Activated CD4-positive, alpha-beta T cell treated with anti-CD3 and anti-CD28 coated beads, Interleukin-10, Interleukin-2, amounts not matched to agents 100 ng/mL and 50 ng/mL, durations not matched to agents 16 hours and 8 hours (primary cell): ENCODE results near the gene TNFRSF18.

Experiments
- DNase-seq: peaks from one replicate; pipeline ENCODE4 v3.0.0-alpha.2; 2020

TNFRSF18 gene

DNA sequence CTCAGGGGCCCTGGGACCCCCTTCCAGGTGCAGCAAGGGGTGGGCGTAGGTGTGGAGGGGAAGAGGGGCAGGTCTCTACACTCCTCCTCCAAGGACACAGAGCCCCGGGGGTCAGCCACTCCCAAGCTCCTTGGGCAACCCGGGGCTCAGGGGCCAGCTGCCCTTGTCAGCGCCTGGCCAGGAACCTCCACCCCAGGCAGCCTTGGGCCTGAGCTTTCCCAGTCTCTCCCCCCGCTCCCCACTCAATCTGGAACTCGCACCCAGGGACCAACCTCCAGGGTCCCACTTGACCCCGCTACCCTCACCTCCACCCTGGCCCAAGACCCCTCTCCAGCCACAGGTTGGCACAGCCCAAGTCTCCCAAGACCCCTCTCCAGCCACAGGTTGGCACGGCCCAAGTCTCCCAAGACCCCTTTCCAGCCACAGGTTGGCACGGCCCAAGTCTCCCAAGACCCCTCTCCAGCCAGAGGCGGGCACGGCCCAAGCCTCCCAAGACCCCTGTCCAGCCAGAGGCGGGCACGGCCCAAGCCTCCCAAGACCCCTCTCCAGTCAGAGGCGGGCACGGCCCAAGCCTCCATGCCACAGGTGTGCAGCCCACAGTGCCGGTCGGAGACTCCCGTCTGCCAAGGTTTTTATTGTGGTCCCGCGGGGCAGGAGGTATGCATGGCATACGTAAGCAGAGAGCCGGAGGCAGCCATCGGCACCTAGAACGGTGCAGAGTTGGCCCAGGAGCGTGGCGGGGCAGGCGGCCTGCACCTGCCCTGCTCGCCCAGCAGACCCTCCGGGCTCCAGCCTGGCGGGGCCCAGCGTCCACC, 4.5 kb upstream of the TNFRSF18 start:
- DNase-seq: no peak

GRCh38 chr1:1208713-1209433, 2.5 kb upstream of the TNFRSF18 start:
- peak; percentile 44 for DNase-seq

- DNase-seq: no peak
Observed at GRCh38 chr1:1207571-1207892, 1.1 kb upstream of the TNFRSF18 start.

DNA sequence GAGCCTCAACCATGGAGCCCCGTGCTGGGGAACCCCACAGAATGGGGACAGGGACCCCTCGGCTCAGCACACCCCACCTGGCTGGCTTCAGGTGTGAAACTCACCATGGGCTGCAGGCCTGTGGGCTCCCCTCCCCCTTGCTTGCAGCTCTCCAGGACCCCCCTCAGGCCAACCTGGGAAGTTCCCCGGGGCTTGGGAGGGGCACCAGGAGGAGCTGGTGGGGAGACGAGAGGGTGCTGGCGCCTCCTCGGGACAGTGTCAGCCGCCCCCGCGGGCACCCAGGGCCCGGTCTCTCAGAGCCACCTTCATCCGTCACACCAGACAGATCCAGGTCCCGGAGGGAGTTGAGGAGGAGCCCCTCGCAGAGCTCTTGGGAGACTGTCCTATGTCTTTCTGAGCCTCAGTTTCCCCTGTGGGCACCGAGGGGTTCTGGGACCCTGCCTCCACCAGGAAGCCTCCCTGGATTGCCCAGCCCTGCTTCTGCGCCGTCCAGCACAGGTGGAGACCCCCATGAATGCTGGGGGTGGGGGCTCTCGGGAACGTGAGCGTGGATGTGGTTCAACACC, 657 bp upstream of the TNFRSF18 start:
- no peak for DNase-seq

DNA sequence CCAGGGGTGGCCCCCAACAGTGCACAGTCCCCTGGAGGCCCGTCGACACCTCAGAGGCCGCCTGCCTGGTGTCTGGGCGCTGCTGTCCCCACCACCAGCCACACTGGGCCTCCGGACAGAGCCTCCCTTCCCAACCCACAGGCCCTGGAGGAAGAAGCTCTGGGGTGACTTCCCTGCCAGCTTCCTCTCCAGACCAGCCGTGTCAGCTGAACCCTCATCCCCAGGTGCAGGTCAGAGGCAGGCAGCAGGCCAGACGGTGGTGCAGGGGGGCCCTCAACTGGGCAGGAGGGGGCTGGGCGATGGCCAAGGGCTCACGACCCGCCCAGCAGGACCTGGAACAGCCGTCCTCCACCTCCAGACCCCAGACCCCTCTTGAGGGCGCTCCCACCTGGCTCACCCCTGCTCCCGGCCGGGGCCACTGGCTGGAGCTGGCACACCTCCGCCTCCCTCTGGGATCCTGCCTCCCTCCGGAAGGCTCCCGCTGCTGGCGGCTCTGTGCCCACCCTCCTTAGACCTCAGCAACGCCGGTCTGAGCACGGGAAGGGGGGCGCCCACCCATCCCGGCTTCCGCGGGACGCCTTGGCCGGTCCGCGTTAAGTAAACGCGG, 520 bp downstream of the TNFRSF18 start:
- no peak for DNase-seq

- DNase-seq: no peak
Observed at GRCh38 chr1:1204998-1205768, 1.2 kb downstream of the TNFRSF18 start.

DNA sequence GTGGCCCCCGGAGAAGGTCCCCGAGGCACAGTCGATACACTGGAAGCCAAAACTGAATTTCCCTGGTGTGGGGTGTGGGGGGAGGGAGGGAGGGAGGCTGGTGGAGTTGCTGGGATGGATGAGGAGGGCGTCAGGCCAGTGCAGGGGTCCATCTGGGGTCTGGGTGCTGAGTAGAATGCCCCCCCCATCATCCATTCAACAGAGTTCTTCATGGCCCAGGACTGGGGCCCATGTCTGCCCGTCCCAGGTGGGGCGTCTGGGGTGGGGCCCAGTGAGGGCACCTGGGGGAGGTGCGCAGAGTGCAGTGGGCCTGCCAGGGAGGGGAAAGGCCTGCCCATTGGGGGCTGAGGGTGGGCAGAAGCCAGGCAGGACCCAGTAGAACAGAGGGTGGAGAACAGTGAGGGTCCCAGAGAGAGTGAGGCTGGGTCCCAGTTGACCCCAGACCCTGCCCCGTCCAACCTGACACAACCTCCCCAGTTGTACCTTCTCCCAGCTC, 1.9 kb downstream of the TNFRSF18 start:
- no peak for DNase-seq

GRCh38 chr1:1203561-1204424, 2.6 kb downstream of the TNFRSF18 start:
- no peak for DNase-seq

DNA sequence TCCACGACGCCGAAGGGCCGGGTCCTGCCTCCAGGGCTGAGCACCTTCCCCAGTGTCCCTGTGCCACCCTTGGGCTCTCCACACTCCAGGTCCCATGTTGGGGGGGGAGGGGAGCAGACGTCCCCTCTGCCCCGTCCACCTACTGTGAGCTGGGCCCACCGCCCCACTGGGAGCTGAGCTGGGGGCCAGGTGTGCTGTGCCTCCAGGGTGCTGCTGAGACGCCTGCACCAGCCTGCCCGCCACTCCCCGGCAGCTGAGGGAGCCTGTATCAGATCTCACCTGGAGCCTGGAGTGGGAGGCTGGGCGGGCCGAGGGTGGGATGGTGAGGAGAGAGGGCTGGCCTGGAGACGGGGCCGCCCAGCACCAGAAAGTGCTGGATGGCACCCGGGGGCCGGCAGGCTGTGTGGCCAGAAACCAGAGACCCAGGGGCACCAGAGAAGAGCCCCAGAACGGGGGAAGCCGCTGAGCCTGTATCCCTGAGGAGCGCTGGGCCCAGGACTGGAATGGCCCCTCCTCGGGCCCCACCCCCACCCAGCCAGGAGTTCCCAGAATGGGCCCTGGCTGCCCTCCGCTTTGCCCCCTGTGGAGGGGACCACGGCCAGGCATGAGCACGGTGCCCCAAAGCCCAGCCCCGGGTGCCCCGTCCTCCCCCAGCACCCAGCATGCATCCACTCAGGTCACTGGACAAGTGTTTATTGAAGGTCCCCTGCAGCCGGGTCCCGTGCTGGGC, 3.4 kb downstream of the TNFRSF18 start:
- DNase-seq: no peak

DNA sequence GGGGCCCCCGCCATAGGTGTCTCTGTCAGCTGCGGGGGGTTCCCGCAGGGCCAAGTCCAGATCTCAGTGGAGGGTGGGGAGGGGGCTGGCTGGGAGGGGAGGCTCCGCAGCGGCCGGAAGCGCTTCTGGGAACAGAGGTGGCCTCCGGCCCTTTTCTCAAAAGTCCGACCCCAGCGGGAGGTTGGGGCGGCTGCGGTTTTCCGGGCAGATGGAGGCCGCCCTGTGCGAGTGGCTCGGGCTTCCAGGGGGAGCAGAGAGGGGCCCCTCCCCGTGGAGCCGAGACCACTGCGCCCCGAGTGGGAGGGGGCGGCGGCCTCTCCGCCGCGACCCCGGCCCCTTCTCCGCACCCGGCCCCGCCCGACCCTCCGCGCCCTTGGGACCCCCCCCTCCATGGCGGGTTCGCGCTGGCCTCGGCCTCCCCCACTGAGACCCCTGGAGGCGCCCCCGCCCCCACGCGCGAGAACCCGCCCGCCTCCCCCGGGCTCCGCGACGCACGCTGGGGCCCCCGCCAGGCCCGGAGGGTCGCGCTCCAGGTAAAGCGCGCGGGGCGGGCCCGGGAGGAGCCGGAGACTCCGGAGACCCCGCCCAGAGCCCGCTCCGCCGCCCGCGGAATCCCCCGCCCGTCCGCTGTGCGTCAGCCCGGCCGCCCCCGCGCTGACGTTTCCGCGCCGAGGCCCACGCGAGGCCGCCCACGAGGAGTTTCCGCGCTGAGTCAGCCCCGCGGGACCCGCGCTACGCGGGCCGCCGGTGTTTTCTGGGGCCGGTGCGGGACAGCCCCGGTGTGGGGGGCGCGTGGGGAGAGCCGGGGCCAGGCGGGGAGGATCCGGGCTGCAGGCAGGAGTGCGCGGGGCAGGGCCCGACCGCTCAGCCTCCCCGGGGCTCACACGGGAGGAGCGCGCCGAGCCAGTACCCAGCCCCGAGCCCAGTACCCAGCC, 5.2 kb downstream of the TNFRSF18 start:
- DNase-seq: peak; percentile 75

DNA sequence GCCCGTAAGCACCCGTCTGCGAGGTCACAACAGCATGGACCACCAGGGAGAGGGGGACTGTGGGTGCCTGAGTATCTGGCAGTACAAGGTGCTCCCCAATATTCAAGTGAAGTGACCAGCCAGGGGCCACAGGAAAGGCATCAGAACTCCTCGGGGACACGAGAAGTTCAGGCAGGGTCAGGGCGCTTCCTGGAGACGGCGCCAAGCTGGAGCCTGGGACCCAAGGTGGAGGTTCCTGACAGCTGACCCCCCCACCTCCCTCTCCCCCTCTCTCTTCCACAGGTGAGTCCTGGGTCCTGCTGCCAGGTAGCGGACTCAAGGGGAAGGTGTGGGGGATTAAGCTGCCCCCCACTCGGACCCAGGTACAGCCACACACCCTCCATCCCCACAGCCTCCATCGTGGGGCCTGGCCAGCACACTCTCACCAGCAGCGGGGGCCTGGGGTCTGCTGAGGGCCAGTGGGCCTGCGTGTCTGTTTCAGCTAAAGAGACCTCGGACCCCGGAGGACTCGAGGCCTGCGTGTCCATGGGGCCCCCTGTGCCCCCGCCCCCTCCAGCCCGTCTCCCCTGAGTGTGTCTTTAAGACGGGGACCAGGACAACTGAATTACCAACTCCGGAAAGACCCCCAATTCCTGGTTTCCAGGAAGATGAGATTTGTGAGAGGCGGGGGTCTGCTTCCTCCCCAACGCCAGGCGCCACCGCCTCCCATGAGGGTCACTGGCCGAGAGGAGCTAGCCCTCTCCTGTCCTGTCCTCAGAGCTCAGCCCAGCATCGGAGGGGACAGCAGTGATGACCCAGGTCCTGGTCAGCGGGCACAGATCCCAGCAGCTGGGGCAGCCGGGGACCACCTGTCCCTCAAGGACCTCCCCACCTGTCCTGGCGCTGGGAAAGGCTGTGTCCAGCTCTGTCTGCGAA, 6.2 kb downstream of the TNFRSF18 start:
- DNase-seq: no peak

- DNase-seq: no peak
Observed at GRCh38 chr1:1199141-1199960, 7.0 kb downstream of the TNFRSF18 start.

DNA sequence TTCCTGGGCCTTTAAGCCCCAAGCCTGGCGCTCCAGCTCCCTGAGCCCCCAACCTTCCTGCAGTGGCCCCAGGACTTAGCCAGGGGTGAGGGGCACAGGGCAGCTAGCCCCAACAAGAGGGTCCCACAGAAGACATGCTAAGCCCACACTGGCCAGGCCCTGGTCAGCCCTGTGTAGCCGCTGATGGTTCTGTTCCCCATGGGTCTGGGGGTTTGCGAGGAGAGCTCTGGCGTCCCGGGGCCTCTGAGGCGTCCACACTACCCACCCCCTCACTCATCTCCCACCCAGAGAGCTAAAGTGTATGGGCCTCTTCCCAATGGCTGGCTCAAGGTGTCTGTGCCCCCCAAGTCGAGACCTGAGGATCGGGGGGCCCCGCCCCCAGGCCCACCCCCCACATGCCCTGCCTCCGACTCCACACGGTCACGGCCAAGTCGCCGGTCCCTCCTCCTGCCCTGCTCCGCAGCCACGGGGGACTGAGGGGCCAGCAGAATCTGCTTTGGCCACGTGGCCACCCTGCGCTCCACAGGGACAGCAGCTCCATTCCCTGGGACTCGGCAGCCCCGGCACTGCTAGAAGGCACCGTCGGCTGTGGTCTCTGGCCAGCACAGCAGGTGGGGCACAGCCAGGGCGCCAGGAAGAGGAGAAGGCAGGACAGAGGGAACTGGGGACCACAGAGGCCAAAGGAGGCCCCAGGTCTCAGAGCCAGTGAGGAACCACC, 7.8 kb downstream of the TNFRSF18 start:
- DNase-seq: no peak

DNA sequence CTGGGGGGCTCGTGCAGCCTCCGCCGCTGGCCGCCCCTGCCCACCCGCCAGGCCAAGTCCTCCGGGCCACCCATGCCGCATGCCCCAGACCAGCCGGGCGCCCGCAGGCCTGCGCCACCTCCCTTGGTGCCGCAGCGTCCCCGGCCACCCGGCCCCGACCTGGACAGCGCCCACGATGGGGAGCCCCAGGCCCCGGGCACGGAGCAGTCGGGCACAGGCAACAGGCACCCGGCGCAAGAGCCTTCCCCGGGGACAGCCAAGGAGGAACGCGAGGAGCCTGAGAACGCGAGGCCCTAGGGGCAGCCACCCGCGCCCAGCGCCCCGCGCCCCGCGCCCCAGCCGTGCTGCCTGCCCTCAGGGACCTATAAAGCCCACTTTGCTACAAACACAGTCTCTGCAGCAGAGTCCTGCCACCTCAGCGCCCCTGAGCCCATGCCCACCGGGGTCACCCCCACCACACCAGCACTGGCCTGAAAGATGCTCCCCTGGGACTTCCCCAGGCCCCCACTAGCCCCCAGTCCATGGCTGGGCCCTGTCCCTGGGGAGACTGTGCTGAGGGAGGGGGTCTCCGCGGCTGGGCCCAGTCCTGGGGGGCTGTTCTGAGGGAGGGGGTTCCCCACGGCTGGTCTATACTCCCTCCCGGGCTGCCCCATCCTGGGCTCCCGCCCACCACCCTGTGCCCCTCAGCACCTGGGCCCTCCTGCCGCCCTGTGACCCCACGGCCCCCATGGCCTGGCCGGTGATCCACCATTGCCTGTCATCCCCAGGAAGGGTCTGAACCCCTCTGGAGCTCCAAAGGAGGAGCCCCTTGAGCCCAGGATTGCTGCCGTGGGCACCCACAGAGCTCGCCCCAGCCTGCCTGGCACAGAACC, 8.6 kb downstream of the TNFRSF18 start:
- DNase-seq: no peak

GRCh38 chr1:1197188-1197500, 9.2 kb downstream of the TNFRSF18 start:
- no peak for DNase-seq
